Fibroblast of skin of abdomen (primary cell): ENCODE results near the gene BLM.
"Not testable (repeated sequence)": the region's sequence is repeated elsewhere in the genome, so short reads cannot be mapped to it uniquely, and the experiment has no call there.

ENCODE experiments used
- DNase-seq: peaks from one replicate; pipeline ENCODE4 v3.0.0-alpha.2; 2013

The BLM gene

GRCh38 chr15:90822204-90822955, 105.2 kb downstream of the BLM start:
- no peak for DNase-seq

- DNase-seq: no peak
These were observed 106.4 kb downstream of the BLM start for GRCh38 chr15:90823455-90823974.

DNA sequence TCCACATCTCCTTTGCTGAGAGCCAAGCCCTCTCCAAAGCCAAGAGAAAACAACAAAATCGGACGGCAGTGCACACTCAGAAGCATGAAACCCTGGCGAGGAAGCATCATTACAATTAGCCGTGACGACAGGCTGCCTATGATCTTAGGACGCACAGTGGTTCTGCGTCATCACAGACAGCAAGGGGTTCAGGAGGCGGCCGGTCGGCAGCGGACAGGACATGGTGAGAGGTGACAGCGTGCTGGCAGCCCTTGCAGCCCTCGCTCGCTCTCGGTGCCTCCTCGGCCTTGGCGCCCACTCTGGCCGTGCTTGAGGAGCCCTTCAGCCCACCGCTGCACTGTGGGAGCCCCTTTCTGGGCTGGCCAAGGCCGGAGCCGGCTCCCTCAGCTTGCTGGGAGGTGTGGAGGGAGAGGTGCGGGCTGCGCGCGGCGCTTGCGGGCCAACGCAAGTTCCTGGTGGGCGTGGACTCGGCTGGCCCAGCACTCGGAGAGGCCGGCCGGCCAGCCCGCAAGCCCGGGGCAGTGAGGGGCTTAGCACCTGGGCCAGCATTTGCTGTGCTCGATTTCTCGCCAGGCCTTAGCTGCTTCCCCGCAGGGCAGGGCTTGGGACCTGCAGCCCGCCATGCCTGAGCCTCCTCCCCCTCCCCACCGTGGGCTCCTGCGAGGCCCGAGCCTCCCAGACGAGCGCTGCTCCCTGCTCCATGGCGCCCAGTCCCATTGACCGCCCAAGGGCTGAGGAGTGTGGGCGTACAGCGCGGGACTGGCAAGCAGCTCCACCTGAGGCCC, 108.2 kb downstream of the BLM start:
- not testable (repeated sequence) for DNase-seq

- not testable (repeated sequence) for DNase-seq
These were observed 109.2 kb downstream of the BLM start for GRCh38 chr15:90826206-90826885.

DNA sequence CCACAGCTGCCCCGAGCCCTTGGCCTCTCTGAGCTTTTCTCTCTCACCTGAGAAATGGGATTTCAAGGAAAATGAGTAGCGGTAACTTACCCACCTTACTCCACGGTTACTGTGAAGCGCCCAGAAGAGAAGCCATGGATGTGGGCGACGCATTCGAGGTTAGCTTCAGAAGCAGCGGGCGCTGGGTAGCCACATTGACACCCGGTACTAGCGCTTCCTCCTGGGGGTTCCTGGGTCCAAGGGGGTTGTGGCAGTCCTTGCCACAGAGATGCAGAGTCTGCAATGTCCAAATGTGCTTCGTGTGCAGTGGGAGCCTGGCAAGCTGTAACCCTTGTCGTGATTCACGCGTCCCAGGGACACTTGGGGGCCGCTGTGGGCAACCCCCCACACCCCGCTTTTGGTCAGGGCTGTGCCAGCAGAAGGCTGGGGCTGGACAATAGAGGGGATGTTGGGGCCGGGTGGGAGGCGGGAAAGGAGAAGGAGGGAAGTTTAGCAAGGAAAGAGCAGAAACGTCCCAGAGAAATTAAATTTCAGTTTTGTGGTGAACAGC, 109.8 kb downstream of the BLM start:
- no peak for DNase-seq

- no peak for DNase-seq
These were observed 111.0 kb downstream of the BLM start for GRCh38 chr15:90828111-90828510.

DNA sequence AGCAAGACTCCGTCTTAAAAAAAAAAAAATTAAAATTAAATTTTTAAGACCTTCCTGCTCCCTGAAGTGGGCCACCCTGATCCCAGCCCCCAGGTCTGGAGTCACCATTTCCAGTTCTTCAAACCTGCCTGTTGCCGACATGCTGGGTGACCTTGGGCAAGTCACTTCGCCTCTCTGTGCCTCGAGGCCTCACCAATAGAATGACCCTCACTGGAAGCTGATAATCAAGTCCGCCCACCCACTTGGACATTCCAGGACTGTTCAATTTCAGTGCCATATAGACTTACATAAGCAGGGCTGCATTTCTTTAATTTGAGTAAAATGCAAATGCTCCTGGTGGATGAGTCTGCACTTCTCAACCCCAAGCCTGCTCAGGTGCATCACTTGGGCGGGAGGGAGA, 112.0 kb downstream of the BLM start:
- DNase-seq: no peak

DNA sequence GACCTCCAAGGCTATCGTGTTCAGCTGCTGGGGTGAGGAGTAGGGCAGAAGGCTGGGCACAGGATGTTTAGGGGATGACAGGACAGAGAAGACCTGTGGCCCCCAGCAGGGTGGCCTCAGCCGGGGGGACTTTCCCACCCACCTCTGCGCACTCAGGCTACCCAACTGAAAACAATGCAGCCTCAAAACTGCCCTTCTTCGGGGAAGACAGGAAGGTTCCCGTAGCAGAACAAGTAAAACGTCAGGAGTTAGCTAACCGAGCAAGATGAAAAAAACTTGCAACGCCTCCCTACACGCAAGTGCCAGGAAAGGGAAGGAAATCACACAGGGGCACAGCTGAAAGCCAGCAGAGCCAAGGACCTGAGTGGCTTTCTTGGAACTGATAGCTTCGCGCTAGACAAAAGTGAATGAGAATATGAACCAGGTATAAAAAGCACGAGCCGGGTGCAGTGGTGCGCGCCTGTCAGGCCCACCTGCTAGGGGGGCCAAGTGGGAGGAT, 112.8 kb downstream of the BLM start:
- DNase-seq: no peak

GRCh38 chr15:90834626-90835025, 117.5 kb downstream of the BLM start:
- no peak for DNase-seq

DNA sequence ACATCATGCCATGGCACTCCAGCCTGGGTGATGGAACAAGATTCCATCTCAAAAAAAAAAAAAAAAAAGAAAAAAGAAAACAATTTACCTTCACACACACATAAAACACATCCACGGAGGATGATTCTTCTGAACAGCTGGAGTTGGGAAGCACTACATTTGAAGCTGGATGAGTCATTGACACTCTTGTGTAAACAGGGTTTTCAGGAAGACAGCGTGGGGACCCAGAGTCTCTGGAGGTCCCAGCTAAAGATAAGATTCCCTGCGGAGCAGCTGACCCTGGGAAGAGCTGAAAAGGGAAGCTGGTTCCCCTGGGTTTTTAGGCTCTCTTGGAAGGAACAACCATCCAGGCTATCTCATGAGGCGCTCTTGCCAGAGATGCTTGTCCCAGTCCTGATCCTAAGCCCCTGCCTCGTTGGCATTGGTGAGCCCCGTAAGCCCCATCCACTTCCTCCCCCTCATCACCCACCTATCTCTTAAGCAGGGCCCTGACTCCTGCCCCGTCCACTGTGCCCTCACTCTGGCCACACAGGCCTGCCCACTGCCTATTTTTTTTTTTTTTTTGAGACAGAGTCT, 119.2 kb downstream of the BLM start:
- DNase-seq: peak; percentile 40

DNA sequence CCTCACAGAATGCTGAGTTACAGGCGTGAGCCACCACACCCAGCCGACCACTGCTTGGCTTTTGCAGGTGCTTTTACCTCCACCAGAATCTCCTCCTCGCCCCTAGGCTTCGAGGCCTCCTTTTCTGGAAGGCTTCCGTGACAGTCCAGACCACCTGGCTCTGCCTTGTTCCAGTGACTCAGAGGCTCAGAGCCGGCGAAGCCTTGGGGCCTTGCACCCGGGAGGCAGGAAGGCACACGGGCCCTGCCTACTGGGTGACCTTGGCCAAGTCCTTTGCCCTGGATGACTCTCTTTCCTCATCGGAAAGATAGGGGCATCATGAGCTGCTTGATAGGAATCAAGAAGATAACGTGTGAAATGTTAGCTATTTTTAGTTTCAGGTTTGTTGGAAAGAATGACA, 119.9 kb downstream of the BLM start:
- DNase-seq: no peak

DNA sequence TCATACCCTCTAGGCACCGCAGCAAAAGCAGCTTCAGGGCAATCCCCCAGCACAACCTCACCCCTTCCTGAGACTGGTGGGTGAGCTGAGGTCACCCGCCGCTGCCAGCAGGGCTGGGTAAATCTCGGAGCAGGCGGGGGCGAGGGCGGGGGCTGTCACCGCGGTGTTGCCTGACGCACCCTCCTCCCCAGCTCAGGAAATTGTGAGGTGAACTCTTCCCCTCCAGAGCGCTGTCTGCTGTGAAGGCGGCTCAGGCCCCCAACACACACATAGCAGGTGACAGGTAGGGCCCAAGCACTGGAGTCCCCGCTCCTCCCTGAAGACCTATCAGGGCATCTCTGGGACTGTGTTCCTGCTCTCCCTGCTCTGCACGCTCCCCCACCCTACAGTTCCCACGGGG, 121.0 kb downstream of the BLM start:
- no peak for DNase-seq

DNA sequence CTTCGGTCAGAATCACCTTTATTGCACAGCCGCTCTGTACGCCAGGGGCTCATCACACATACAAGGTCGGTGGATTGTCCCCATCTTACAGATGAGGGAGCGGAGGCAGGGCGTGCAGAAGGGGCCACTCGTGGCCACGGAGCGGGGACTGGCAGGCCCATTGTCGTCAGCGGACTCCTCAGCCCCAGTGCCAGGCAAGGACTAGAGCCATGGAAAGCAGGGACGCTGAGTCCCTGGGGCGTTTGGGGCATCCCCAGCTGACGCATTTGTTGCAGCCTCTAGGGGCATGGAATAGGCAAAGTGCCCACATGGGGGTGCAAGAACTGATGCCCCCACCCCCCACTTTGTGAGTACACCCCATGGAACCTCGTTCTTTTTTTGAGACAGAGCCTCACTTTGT, 121.4 kb downstream of the BLM start:
- DNase-seq: no peak

DNA sequence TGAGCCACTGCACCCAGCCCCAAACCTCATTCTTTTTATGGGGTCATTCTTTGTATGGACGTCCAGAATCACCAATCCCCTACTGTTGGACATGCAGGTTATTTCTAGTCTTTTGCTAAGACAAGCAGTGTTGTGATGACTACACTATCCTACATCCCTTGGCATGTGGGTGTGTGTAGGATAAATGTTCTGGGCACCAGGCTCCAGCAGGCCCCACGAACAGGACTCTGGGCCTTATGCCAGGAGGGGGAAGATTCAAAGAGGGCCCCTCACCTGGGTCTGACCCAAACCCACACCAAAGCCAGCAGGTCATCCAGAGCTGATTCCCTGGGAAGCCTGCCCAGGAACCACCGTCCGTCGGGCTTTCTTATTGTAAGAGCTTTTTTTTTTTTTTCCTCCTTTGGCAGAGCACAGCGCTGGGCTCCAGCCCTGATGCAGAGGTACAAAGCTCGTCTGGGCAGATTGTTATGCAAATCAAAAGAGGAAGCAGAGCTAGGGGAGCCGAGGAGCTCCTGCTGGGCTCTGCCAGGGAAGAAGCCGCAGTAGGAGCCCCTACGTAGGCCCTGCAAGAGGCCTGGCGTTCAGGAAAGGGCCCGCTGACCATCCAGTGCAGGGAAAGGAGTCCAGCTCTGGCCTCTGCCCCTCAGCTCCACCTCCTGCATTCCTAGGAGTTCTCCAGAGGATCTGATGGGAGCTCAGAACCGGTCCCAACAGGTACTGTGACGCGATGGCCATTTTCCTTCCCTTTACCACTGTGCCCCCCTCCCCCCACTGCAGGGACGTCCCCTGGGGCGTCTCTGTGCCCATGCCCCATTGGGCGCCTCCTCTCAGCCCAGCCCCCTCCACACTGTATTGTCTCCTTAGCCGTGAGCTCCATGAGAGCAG, 122.3 kb downstream of the BLM start:
- peak; percentile 10 for DNase-seq

DNA sequence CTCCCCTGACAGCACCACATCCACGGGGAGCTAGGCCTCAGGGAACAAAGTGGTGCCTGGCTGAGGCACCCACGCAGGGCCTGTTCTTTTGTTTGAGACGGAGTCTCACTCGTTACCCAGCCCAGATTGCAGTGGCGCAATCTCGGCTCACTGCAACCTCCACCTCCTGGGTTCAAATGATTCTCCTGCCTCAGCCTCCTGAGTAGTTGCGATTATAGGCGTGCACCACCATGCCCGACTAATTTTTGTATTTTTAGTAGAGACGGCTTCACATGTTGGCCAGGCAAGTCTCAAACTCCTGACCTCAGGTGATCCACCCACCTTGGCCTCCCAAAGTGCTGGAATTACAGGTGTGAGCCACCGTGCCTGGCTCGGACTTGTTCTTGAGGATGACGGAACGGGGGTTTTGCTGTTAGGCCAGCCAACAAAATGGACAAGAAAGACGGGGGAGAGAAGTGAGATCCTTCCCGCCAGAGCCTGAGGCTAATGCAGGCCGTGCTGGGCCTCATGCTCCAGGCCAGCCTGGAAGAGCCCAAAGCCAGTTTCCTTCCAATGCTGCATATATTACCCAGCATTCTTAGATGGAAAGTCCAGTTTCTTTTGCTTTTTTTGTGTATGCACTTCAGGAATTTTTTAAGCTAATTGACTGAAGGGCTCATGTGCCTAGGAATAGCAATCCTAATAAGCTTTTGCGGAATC, 123.2 kb downstream of the BLM start:
- no peak for DNase-seq

DNA sequence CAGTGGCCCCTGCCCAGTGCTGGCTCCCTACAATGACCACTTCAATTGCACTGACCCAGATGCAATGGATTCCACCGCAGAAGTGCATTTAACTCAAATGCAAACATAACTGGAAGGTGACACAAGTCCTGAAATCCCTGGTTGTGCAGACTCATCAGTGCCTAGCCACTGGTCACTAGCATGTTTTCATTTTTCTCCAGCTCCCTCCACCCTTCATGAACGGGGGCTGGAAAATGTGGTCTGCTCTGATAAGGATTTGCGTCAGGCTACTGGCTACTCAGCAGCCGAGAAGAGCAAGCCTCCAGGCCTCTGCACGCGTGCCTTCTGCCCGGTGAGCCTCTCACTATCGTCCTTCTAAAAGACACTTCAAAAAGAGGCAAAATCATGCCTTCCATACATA, 123.8 kb downstream of the BLM start:
- DNase-seq: no peak

DNA sequence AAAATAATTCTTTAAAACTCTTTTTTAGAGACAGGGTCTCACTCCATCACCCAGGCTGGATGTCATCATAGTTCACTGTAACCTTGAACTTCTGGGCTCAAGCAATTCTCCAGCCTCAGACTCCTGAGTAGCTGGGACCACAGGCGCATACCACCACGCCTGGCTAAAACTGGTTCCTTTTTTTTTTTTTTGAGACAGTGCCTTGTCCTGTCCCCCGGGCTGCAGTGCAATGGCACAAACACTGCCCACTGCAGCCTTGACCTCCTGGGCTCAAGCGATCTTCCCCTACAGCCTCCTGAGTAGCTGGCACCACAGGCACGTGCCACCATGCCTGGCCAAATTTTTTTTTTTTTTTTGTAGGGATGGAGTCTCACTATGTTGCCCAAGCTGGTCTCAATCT, 127.5 kb downstream of the BLM start:
- DNase-seq: no peak

GRCh38 chr15:90845201-90845949, 128.2 kb downstream of the BLM start:
- DNase-seq: peak; percentile 83

GRCh38 chr15:90849424-90849823, 132.3 kb downstream of the BLM start:
- not testable (repeated sequence) for DNase-seq

- no peak for DNase-seq
These were observed 134.0 kb downstream of the BLM start for GRCh38 chr15:90851114-90851513.
